ENCODE results near the gene ARSK. TPM values are rescaled to one million over a fixed set of nuclear protein-coding genes. Genes with fewer than 3 reads are reported as not detected.
A peak's percentile ranks its signal among the peaks of the same experiment; 100 is the strongest.

ARSK gene
- total RNA-seq, 1 donor from 2014 or later, result 8.2 TPM

DNA sequence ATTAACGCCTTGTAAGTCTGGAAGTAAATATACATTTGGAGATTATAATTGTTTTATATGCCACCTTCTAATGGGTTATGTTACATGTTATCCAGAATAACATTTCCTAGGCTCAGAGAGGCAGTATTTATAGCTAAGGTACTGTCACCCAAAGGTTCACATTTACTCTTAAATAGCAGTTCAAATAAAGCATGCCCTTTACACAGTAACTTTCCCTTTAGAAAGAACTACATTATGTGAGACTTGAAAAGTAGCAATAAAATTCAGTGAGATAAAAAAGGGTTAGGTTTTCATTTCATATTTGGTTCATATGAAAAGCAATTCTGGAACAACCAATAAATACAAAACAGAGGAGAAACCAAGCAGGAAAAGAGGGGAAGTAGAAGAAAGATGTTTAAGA, 35.2 kb upstream of the ARSK start:
- Histone ChIP-seq H3K27me3 (ENCODE audit: control insufficient read depth, insufficient read depth, low read length) (no peaks in the 10 kb centered on the region), H3K4me3 (ENCODE audit: low read depth, low read length) (no peak overlapping the region), H3K36me3 (ENCODE audit: control insufficient read depth, insufficient read depth, low read length) (peaks cover 1% of the 10 kb centered on the region)
- TF ChIP-seq, protein P1, sequence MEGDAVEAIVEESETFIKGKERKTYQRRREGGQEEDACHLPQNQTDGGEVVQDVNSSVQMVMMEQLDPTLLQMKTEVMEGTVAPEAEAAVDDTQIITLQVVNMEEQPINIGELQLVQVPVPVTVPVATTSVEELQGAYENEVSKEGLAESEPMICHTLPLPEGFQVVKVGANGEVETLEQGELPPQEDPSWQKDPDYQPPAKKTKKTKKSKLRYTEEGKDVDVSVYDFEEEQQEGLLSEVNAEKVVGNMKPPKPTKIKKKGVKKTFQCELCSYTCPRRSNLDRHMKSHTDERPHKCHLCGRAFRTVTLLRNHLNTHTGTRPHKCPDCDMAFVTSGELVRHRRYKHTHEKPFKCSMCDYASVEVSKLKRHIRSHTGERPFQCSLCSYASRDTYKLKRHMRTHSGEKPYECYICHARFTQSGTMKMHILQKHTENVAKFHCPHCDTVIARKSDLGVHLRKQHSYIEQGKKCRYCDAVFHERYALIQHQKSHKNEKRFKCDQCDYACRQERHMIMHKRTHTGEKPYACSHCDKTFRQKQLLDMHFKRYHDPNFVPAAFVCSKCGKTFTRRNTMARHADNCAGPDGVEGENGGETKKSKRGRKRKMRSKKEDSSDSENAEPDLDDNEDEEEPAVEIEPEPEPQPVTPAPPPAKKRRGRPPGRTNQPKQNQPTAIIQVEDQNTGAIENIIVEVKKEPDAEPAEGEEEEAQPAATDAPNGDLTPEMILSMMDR (IDR thresholded peaks at IDR 0.05; ENCODE audit: insufficient read depth, low read length, poor library complexity, severe bottlenecking), result no peak
- no peak for DNase-seq (ENCODE audit: low read depth)

DNA sequence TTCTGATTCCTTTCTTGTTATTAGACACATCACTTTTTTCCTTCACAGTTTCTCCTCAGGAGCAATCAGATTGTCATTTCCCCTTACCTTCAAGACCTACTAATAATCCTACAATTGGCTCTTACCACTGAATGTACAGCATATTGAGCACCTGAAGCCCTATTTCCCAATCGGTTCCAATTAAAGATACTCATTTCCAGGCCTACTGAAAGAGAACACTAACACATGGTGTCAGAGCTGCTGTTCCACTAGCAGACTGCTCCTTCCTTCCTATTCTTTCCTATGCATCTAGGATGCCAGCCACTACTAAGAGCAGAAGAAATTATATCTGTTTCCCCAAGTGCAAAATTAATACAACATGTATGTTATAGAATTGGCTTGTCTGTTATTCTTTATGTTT, 34.7 kb upstream of the ARSK start:
- H3K4me3 ChIP-seq (ENCODE audit: low read depth, low read length), result no peak overlapping the region
- no peak for DNase-seq (ENCODE audit: low read depth)
- no peaks in the 10 kb centered on the region for H3K27me3 ChIP-seq (ENCODE audit: control insufficient read depth, insufficient read depth, low read length)
- peaks cover 1% of the 10 kb centered on the region for H3K36me3 ChIP-seq (ENCODE audit: control insufficient read depth, insufficient read depth, low read length)
- TF ChIP-seq, protein P1 (IDR thresholded peaks at IDR 0.05; ENCODE audit: insufficient read depth, low read length, poor library complexity, severe bottlenecking), result no peak

DNA sequence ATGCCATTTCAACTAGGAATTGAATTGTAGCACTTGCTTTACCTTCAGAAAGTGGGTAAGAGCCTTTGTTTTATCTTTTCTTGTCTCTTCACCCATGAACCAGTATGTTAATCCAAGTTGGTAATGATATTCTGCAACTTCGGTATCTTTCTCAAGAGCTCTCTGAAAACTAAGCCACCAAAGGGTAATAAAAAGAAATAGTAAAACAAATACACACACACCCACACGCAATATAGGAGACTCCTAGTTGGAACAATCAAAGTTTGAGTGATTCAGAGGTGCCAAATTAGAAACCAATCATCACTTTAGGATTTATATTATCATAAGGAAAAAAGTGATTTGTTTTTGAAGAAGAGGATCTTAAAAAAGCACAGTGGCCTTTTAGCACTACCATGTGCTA, 30.5 kb upstream of the ARSK start:
- no peak for DNase-seq (ENCODE audit: low read depth)
- Histone ChIP-seq H3K4me3 (ENCODE audit: low read depth, low read length) (no peak overlapping the region), H3K36me3 (ENCODE audit: control insufficient read depth, insufficient read depth, low read length) (peaks cover 1% of the 10 kb centered on the region), H3K27me3 (ENCODE audit: control insufficient read depth, insufficient read depth, low read length) (no peaks in the 10 kb centered on the region)
- TF ChIP-seq, protein P1 (IDR thresholded peaks at IDR 0.05; ENCODE audit: insufficient read depth, low read length, poor library complexity, severe bottlenecking), result no peak

DNA sequence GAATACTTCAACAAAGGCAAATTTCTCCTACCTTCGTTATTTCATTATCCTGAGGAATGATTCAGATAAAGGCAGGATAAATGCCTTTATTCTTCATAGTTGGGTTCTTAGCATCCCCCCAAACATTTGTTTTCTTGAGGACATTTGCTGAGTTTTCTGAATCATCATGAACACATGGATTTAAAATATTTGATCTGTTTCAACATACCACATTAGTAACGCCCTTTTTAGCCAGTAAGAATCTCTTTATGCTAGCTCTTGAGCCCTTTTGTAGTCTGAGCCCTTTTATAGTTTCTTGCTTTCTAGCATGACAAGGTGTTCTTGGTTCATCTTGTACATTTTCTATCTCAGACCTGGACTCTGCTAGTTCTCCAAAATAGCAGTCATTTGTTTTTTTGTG, 28.0 kb upstream of the ARSK start:
- Histone ChIP-seq H3K4me3 (ENCODE audit: low read depth, low read length) (no peak overlapping the region), H3K27me3 (ENCODE audit: control insufficient read depth, insufficient read depth, low read length) (no peaks in the 10 kb centered on the region), H3K36me3 (ENCODE audit: control insufficient read depth, insufficient read depth, low read length) (peaks cover 1% of the 10 kb centered on the region)
- TF ChIP-seq, protein P1 (IDR thresholded peaks at IDR 0.05; ENCODE audit: insufficient read depth, low read length, poor library complexity, severe bottlenecking), result no peak
- no peak for DNase-seq (ENCODE audit: low read depth)

DNA sequence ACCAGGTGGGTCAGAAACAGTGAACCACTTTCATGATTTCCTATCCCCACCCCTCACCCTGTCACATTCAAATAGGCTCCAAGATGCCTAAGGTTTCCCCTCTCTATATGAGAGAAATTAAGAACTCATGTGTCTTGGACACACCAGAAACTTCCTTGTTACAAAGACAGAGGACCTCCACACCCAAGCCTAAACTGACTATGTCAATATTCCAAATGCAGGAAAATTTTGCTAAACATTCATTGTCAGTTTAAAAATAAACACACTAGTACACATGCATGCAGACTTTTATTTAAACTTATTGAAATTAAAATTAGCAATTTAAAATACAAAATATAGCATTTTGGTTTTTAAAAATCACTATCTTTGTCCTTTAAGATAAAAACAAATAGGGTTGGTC, 26.3 kb upstream of the ARSK start:
- H3K36me3 ChIP-seq (ENCODE audit: control insufficient read depth, insufficient read depth, low read length), result no peaks in the 10 kb centered on the region

DNA sequence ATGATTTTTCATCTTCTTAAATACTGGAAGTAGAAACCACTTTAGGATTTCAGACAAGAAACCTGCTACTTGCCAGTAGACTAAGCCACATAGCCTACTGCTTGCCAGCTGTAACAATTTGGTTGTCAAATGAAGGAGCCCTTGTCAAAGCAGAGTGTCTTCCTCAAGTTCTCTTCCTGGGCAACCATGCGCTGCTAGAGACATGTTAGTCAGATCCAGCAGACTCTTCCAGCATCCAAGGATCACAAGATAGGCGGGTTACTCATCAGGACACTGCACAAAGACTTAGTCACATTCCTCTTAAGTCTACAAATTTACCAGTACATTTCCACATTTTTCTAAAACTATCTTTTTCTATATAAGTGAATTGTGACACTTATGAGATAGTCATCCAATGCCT, 24.5 kb upstream of the ARSK start:
- Histone ChIP-seq H3K36me3 (ENCODE audit: control insufficient read depth, insufficient read depth, low read length) (no peaks in the 10 kb centered on the region), H3K27me3 (ENCODE audit: control insufficient read depth, insufficient read depth, low read length) (no peaks in the 10 kb centered on the region), H3K4me3 (ENCODE audit: low read depth, low read length) (no peak overlapping the region)
- TF ChIP-seq, protein P1 (IDR thresholded peaks at IDR 0.05; ENCODE audit: insufficient read depth, low read length, poor library complexity, severe bottlenecking), result no peak
- peak; percentile 79 for DNase-seq (ENCODE audit: low read depth)

More for the DNA sequence above, 26.3 kb upstream of the ARSK start:
- TF ChIP-seq, protein P1 (IDR thresholded peaks at IDR 0.05; ENCODE audit: insufficient read depth, low read length, poor library complexity, severe bottlenecking), result no peak
- DNase-seq (ENCODE audit: low read depth), result no peak
- Histone ChIP-seq H3K27me3 (ENCODE audit: control insufficient read depth, insufficient read depth, low read length) (no peaks in the 10 kb centered on the region), H3K4me3 (ENCODE audit: low read depth, low read length) (no peak overlapping the region)

Data from kidney epithelial cell (primary cell).